Gastrocnemius medialis (tissue), 4 donors: ENCODE data around the gene RPGRIP1.

Source experiments
- CTCF ChIP-seq, 5 experiments: fragments of 450-650 bp in 3 of 5; fragments of 200-600 bp in 2 of 5; sonication (generic) in 2 of 5; IDR thresholded peaks in 4 of 5; conservative IDR thresholded peaks in 1 of 5; 1 replicate in 4 of 5; 2 replicates in 1 of 5; pipeline ENCODE4 v1.5.1; 2016 to 2019; ENCODE audit warnings: antibody characterized with exemption in 5 of 5, mild to moderate bottlenecking in 3 of 5, moderate library complexity in 3 of 5
- POLR2A ChIP-seq, 2 donors: fragments of 450-650 bp; IDR thresholded peaks; one replicate each; pipeline ENCODE4 v1.6.1; 2017; ENCODE audit warnings: antibody characterized with exemption in 2 of 2, mild to moderate bottlenecking in 2 of 2, moderate library complexity in 2 of 2

- TF ChIP-seq CTCF (IDR thresholded peaks at IDR 0.05 in 4 of 5, conservative IDR thresholded peaks at IDR 0.05 in 1 of 5) (no peak), POLR2A (IDR thresholded peaks at IDR 0.05) (no peak)
Measured at GRCh38 chr14:21309238-21309636, 29.4 kb downstream of the RPGRIP1 start.
